MM.1S (cell line): ENCODE results near the gene NSD2.

ENCODE experiments used
- EZH2 ChIP-seq: fragments of 300-600 bp; sonication (generic); optimal IDR thresholded peaks from 2 replicates; pipeline ENCODE3; 2017; ENCODE audit warnings: low read depth, mild to moderate bottlenecking, antibody characterized with exemption, low read length, mixed read lengths
- EZH2phosphoT487 ChIP-seq: fragments of 300-600 bp; sonication (generic); IDR thresholded peaks from 2 replicates; pipeline ENCODE4 v1.6.1; 2018; ENCODE audit warnings: antibody characterized with exemption, low read length
- TF ChIP-seq, protein P1 (sequence below): fragments of 300-600 bp; sonication (generic); IDR thresholded peaks from 2 replicates; pipeline ENCODE4 v1.5.1; 2016; ENCODE audit warnings: antibody characterized with exemption, low read length, mixed read lengths

DNA sequence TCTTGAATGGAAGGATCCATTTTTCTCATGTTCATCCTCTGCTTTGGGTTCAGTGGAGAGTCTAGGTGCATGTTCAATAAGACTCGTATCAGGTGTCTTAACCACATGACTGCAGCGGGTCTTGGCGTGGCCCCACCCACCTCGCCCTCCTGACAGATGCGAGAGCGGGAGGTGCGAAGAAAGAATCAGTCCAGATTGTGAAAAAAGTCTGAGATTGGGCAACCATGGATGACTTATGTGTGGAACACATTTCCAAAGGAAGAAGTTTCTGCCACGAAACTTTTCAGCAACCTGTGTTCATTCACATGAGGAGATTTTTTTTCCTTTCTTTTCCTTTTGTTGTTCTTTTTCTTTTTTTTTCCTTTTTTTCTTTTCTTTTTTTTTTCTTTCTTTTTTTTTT, 66.8 kb downstream of the NSD2 start:
- TF ChIP-seq, protein P1, sequence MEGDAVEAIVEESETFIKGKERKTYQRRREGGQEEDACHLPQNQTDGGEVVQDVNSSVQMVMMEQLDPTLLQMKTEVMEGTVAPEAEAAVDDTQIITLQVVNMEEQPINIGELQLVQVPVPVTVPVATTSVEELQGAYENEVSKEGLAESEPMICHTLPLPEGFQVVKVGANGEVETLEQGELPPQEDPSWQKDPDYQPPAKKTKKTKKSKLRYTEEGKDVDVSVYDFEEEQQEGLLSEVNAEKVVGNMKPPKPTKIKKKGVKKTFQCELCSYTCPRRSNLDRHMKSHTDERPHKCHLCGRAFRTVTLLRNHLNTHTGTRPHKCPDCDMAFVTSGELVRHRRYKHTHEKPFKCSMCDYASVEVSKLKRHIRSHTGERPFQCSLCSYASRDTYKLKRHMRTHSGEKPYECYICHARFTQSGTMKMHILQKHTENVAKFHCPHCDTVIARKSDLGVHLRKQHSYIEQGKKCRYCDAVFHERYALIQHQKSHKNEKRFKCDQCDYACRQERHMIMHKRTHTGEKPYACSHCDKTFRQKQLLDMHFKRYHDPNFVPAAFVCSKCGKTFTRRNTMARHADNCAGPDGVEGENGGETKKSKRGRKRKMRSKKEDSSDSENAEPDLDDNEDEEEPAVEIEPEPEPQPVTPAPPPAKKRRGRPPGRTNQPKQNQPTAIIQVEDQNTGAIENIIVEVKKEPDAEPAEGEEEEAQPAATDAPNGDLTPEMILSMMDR = no peak
- TF ChIP-seq EZH2phosphoT487 = no peak
- no peak for TF ChIP-seq EZH2
